PC-3 (cell line): ENCODE measurements around the gene PIP5K1C. TPM values are rescaled to one million over a fixed set of nuclear protein-coding genes. Genes with fewer than 3 reads are reported as not detected.

Source experiments
- ATAC-seq: fragments of 200-7000 bp; cut with Tn5 transposase; 2 replicates; pipeline ENCODE4 v1.9.1; 2020; ENCODE audit warnings: mild to moderate bottlenecking, moderate library complexity
- BruUV-seq: library from RNA; stranded (reverse); fragments of 400-500 nt; replicated peaks from 2 replicates; lab custom pipeline; 2021; lab: Mats Ljungman, UMichigan
- CTCF ChIA-PET: fragments of 300-600 bp; sonication (Branson Sonifier 250); formaldehyde crosslinking; loops from one replicate; lab custom pipeline; 2022; ENCODE audit warnings: antibody characterized with exemption; lab: Charles Lee
- POLR2A ChIA-PET: fragments of 300-600 bp; sonication (Branson Sonifier 250); formaldehyde crosslinking; loops from one replicate; lab custom pipeline; 2022; ENCODE audit warnings: antibody characterized with exemption; ENCODE audit not compliant: unreplicated experiment; lab: Charles Lee
- DNase-seq: peaks from one replicate; pipeline ENCODE4 v3.0.0-alpha.2; 2015
- H2AFZ ChIP-seq: fragments of 300-600 bp; sonication (generic); 2 replicates; pipeline ENCODE4 v1.6.0; 2016; ENCODE audit warnings: antibody characterized with exemption, low read length
- H3F3A ChIP-seq: fragments of 300-600 bp; sonication (generic); one replicate; pipeline ENCODE4 v1.6.0; 2017; ENCODE audit warnings: antibody characterized with exemption, low read length, control low read depth, mild to moderate bottlenecking; ENCODE audit not compliant: unreplicated experiment
- H3K27ac ChIP-seq: fragments of 300-600 bp; sonication (generic); 2 replicates; pipeline ENCODE4 v1.5.1; 2016; ENCODE audit warnings: mild to moderate bottlenecking, low read length
- H3K27me3 ChIP-seq: fragments of 300-600 bp; sonication (generic); 2 replicates; pipeline ENCODE4 v1.6.1; 2016; ENCODE audit warnings: low read length, mixed read lengths
- H3K36me3 ChIP-seq: fragments of 300-600 bp; sonication (generic); 2 replicates; pipeline ENCODE4 v1.6.1; 2016; ENCODE audit warnings: low read depth, mixed run types, low read length, mixed read lengths
- H3K4me1 ChIP-seq: fragments of 300-600 bp; sonication (generic); 2 replicates; pipeline ENCODE4 v1.5.1; 2016; ENCODE audit warnings: low read length; ENCODE audit not compliant: insufficient read depth
- H3K4me2 ChIP-seq: fragments of 300-600 bp; sonication (generic); 2 replicates; pipeline ENCODE4 v1.6.0; 2016; ENCODE audit warnings: low read length
- H3K4me3 ChIP-seq: fragments of 300-600 bp; sonication (generic); 2 replicates; pipeline ENCODE4 v1.5.1; 2016; ENCODE audit warnings: mild to moderate bottlenecking, low read length, mixed read lengths
- H3K79me2 ChIP-seq: fragments of 300-600 bp; sonication (generic); 2 replicates; pipeline ENCODE4 v1.6.1; 2017; ENCODE audit warnings: low read length, mixed read lengths
- H3K9ac ChIP-seq: fragments of 300-600 bp; sonication (generic); 2 replicates; pipeline ENCODE4 v1.6.0; 2016; ENCODE audit warnings: mild to moderate bottlenecking, low read length
- H3K9me2 ChIP-seq: fragments of 300-600 bp; sonication (generic); replicated peaks from 2 replicates; pipeline ENCODE4 v1.6.1; 2016; ENCODE audit warnings: mixed run types, low read length, mixed read lengths
- H3K9me3 ChIP-seq: fragments of 300-600 bp; sonication (generic); 2 replicates; pipeline ENCODE4 v1.6.1; 2016; ENCODE audit warnings: low read length, mixed read lengths
- H4K20me1 ChIP-seq: fragments of 300-600 bp; sonication (generic); 2 replicates; pipeline ENCODE4 v1.6.1; 2016; ENCODE audit warnings: low read length, mixed read lengths
- EZH2 ChIP-seq: fragments of 300-600 bp; sonication (generic); IDR thresholded peaks from one replicate; pipeline ENCODE4 v1.6.1; 2017; ENCODE audit warnings: antibody characterized with exemption, mild to moderate bottlenecking, low read length; ENCODE audit not compliant: unreplicated experiment
- EZH2phosphoT487 ChIP-seq: fragments of 300-600 bp; sonication (generic); IDR thresholded peaks from 2 replicates; pipeline ENCODE4 v1.6.1; 2018; ENCODE audit warnings: mild to moderate bottlenecking, antibody characterized with exemption, low read length, borderline replicate concordance
- intact Hi-C: fragments of 100-400 bp; cut with micrococcal nuclease; formaldehyde crosslinking; loops from 2 replicates; pipeline ENCODE4 v1.9.0; 2023
- total RNA-seq: library from RNA; depleted of rRNA; stranded (reverse); fragments of >200 nt; gene quantifications from 2 replicates; pipeline ENCODE4 v1.2.3, GENCODE V29; 2014
- TF ChIP-seq, protein P1 (sequence below): fragments of 300-600 bp; sonication (generic); conservative IDR thresholded peaks from 2 replicates; pipeline ENCODE4 v1.5.1; 2017; ENCODE audit warnings: antibody characterized with exemption, low read depth, mild to moderate bottlenecking, low read length

PIP5K1C gene
- total RNA-seq, 1 experiment from 2014 or later: 16.1 TPM

DNA sequence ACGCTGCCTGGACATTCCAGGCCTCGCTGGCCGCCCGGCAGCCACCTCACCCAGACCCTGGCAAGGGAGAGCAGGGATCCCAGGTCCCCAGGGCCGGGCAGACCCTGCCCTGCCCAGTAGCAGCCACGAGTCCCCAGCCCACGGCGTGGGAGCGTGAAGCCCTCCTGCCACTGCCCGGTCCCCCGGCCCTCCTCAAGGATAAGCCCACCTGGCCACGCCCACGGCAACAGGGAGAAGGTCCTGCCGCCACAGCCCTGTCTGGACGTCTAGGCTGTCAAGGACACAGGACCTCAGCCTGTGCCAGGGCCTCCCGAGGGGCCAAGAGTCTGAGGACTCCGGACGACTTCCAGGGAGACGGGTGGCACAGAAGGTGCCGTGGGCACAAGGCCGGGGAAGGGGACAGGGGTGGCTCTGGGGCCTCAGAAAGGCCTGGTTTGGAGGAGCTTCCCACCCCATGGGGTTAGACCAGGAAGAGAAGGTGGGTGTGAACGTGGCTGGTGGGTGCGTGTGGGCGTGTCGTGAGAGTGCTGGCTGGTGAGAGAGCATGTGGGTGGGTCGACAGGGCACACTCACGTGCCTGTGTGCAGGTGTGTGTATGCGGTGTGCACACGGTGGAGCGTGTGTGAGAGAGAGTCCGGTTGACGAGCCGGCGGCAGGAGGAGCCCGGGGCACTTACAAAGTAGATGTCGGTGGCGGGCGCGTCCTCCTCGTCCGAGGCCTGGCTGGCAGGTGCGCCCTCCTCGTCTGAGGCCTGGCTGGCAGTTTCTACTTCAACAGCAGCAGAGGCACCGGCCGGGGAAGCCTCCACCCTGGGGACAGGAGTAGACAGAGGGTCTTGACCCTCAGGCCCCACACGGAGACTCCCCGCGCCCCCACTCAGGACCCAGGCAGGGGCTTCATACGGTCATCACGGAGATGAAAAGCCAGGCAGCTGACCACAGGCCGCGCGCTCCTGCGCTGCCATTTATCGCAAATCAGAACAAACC, 61.8 kb downstream of the PIP5K1C start:
- TF ChIP-seq, protein P1, sequence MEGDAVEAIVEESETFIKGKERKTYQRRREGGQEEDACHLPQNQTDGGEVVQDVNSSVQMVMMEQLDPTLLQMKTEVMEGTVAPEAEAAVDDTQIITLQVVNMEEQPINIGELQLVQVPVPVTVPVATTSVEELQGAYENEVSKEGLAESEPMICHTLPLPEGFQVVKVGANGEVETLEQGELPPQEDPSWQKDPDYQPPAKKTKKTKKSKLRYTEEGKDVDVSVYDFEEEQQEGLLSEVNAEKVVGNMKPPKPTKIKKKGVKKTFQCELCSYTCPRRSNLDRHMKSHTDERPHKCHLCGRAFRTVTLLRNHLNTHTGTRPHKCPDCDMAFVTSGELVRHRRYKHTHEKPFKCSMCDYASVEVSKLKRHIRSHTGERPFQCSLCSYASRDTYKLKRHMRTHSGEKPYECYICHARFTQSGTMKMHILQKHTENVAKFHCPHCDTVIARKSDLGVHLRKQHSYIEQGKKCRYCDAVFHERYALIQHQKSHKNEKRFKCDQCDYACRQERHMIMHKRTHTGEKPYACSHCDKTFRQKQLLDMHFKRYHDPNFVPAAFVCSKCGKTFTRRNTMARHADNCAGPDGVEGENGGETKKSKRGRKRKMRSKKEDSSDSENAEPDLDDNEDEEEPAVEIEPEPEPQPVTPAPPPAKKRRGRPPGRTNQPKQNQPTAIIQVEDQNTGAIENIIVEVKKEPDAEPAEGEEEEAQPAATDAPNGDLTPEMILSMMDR: no peak
- TF ChIP-seq EZH2: no peak
- no peak for TF ChIP-seq EZH2phosphoT487
- ATAC-seq (no peak), DNase-seq (no peak)
- H3K4me3 ChIP-seq: no peak overlapping the region
- H3K79me2 ChIP-seq: no peaks in the 10 kb centered on the region
- no peaks in the 10 kb centered on the region for H3F3A ChIP-seq
- no peaks in the 10 kb centered on the region for H3K9me3 ChIP-seq
- ChIA-PET CTCF (no interaction called here), POLR2A (no interaction called here)
- H3K27me3 ChIP-seq: no peaks in the 10 kb centered on the region
- no TSS peak for BruUV-seq
- H3K9me2 ChIP-seq: no peaks in the 10 kb centered on the region
- no peaks in the 10 kb centered on the region for H3K36me3 ChIP-seq
- H3K4me1 ChIP-seq: no peaks in the 10 kb centered on the region
- H3K9ac ChIP-seq: no peak overlapping the region
- intact Hi-C loops: no loop called here
- no peak overlapping the region for H2AFZ ChIP-seq
- no peaks in the 10 kb centered on the region for H4K20me1 ChIP-seq
- H3K27ac ChIP-seq: no peak overlapping the region
- H3K4me2 ChIP-seq: no peak overlapping the region

DNA sequence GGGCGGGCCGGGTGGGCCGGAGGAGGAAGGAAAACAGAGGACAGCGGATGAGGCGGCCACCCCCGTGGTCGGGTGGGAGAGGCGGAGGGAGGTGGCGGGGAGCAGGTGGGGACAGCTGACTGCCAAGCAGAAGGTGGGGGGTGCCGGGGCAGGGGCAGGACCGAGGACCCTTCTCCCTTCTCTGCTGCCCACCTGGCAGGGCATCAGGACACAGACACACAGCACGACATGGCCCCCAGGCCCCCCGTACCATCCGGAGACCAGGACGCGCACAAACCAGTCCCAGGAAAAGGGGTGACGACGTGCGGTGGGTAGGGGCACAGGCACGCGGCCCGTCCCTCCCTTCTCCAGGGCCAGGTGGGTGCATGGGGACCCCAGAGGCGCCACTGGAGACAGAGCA, 62.6 kb downstream of the PIP5K1C start:
- Histone ChIP-seq H3K4me3 (no peak overlapping the region), H3F3A (no peaks in the 10 kb centered on the region), H3K4me1 (no peaks in the 10 kb centered on the region), H2AFZ (no peak overlapping the region), H3K9me2 (no peaks in the 10 kb centered on the region), H3K79me2 (no peaks in the 10 kb centered on the region), H3K9me3 (no peaks in the 10 kb centered on the region), H3K27me3 (no peaks in the 10 kb centered on the region), H3K9ac (no peak overlapping the region), H3K27ac (no peak overlapping the region), H4K20me1 (no peaks in the 10 kb centered on the region), H3K36me3 (no peaks in the 10 kb centered on the region), H3K4me2 (no peak overlapping the region)
- no TSS peak for BruUV-seq
- ATAC-seq: no peak
- TF ChIP-seq, protein P1: no peak
- no peak for TF ChIP-seq EZH2phosphoT487
- TF ChIP-seq EZH2: no peak
- no peak for DNase-seq
- intact Hi-C loops: no loop called here
- ChIA-PET POLR2A (no interaction called here), CTCF (no interaction called here)

DNA sequence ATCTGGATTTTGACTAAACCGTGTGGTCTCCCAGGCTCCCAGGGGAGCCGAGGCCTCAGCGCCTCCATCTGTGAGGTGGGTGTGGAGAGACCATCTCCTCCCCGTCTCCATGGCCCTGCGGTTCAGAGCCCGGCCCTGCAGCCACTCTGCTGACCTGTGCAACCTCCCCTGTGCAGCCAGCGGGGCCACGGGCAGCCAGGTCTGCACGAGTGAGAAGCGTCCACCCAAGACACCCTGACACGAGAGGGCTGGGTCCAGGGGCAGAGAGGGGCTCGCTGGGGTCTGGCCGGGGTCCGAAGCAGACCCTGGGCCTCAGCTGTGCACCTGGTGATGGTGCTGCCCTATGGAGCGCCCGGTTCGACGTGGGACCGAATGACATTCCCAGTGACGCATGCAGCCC, 63.3 kb downstream of the PIP5K1C start:
- intact Hi-C loops: no loop called here
- H3K36me3 ChIP-seq: no peaks in the 10 kb centered on the region
- BruUV-seq: no TSS peak

More for the DNA sequence above, 63.3 kb downstream of the PIP5K1C start:
- no peaks in the 10 kb centered on the region for H3K27me3 ChIP-seq
- H4K20me1 ChIP-seq: no peaks in the 10 kb centered on the region
- CTCF ChIA-PET: no interaction called here
- ATAC-seq (no peak), DNase-seq (no peak)
- POLR2A ChIA-PET: interaction anchor here (0.6 kb wide), 1 partner anchor 11 kb away, joined by 3 read pairs; no protein-coding TSS in a partner anchor
- no peaks in the 10 kb centered on the region for H3K9me3 ChIP-seq
- no peak overlapping the region for H2AFZ ChIP-seq
- H3K4me3 ChIP-seq: no peak overlapping the region
- no peak overlapping the region for H3K9ac ChIP-seq
- no peak overlapping the region for H3K4me2 ChIP-seq
- H3K4me1 ChIP-seq: no peaks in the 10 kb centered on the region
- TF ChIP-seq EZH2phosphoT487: no peak
- TF ChIP-seq, protein P1: no peak
- no peak for TF ChIP-seq EZH2
- H3K79me2 ChIP-seq: no peaks in the 10 kb centered on the region
- H3F3A ChIP-seq: no peaks in the 10 kb centered on the region
- H3K9me2 ChIP-seq: no peaks in the 10 kb centered on the region
- H3K27ac ChIP-seq: no peak overlapping the region
